ENCODE measurements around the gene RXFP3.

GRCh38 chr5:33980030-33980429 lies 43.8 kb downstream of the RXFP3 start:
- TF ChIP-seq POLR2A (IDR thresholded peaks at IDR 0.05; ENCODE audit: low read length) (no peak), GATA1 (IDR thresholded peaks at IDR 0.05; ENCODE audit: low read depth, low read length) (no peak)
